NCI-H345 (cell line): Measurements from ENCODE around the gene TMEM116.

Experiments used
- DNase-seq: peaks from one replicate; lab custom pipeline; 2025; lab: John Stamatoyannopoulos, UW

TMEM116 gene

GRCh38 chr12:111893287-111893686 lies 119.7 kb downstream of the TMEM116 start:
- DNase-seq: no peak

DNA sequence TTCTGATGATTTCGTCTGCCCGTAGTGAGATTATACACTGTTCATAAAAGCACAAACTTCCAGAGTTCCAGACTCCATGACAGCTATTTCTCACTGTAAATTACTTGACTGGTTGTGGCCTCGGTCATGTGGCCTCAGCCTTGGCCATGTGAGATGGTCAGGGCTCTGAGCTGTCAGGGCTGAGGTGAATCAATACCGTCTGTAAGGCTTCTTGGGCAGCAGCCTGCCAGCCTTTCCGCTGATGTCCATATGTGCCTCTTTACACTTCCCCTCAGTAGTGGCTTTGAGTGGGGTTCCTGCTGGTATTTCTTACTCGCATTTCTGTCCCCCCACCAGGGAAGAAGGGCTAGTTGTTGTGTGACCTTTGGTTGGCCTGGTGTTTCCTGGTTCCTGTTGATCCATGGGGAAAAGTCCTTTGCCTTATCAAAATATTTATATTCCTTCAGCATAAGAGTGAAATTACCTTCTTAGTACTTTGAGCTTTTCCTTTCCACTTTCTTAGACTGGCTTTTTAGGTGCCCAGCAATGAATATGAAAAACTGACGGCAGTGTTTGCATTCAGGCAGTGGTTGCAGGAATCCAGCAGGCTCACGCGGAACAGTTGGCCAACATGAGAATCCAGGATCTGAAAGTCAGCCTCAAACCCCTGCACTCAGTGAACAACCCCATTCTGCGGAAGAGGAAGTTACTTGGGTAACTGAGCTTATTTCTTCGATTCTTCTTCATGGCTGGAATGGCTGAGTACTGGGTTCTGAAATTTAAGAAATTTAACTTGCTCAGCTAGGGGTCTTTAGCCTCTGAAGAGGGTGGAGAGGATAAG lies 124.8 kb downstream of the TMEM116 start:
- no peak for DNase-seq

DNA sequence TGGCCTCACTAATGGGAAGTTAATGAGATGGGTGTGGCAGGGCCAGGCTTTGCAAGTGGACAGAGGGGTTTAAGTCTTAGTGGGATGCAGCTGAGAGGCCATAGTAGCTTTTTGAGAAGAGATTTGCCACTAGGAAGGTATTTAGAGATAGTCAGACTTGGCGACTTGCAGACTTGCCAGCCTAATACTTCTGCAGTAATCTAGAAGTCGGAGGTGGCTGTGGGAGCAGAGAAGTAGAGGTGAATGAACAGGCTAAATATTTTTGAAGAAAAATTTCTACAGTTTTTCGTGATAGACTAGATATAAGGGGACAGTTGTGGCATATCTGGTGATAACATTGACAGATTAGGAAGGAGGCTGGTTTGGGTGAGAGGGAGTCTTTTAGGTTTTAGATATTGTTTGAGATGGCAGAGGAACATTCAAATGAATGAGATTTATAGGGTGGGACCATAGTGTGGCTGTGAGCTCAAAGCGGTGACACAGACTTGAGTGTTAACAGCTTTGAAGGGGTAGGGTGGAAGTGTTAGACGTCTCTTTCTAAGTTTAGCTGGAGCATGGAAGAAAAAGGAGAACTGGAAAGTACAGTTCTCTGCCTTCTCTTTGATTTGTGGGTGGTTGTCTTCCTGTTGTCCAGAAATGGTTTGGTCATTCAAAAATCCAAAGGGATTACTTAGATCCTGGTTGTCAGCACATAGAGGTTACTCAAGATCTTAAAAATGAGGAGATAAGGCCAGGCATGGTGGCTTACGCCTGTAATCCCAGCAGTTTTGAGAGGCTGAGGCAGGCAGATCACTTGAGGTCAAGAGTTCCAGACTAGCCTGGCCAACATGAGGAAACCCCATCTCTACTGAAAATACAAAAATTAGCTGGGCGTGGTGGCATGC lies 126.1 kb downstream of the TMEM116 start:
- no peak for DNase-seq

DNA sequence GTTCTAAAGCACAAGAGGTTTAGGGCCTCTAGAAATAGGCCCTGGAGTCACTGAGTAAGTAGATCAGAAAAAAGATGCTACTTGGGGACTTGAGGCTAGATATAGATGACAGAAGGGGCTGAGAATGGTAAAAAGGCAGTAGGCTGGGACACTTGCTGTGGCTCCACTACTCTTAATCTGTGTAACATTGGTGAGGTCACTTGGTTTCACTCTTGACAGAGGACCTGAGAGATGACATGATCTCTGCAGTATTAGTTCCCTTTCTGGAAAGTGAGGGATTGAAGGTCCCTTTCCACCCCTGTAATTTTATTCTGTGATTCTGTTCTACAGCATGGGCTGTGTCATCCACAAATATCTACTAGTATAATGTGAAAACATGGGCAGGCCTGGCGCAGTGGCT lies 131.2 kb downstream of the TMEM116 start:
- DNase-seq: no peak
